Gastrocnemius medialis (tissue), 4 donors: Measurements from ENCODE around the gene NISCH. TPM values are rescaled to one million over a fixed set of nuclear protein-coding genes. Genes with fewer than 3 reads are reported as not detected.

Experiments used
- ATAC-seq, 2 donors: fragments of 150-250 bp; one replicate each; pipeline ENCODE4 v1.9.1; 2016
- DNase-seq, 2 donors: peaks; one replicate each; pipeline ENCODE4 v3.0.0-alpha.2; 2019
- H3K27ac ChIP-seq, 4 donors: fragments of 200-600 bp; sonication (generic); 1 replicate in 1 of 4; 2 replicates in 3 of 4; pipeline ENCODE4 v1.5.1; 2016 to 2018; ENCODE audit warnings: mild to moderate bottlenecking in 2 of 4, moderate library complexity in 1 of 4
- H3K27me3 ChIP-seq, 3 donors: fragments of 200-600 bp; sonication (generic) in 2 of 3; 1 replicate in 1 of 3; 2 replicates in 2 of 3; pipeline versions ENCODE4 v1.5.1 to v1.6.0; 2016 to 2019; ENCODE audit warnings: mild to moderate bottlenecking in 1 of 3, moderate library complexity in 1 of 3
- H3K36me3 ChIP-seq, 2 donors: fragments of 200-600 bp; sonication (generic) in 1 of 2; one replicate each; pipeline ENCODE4 v1.5.1; 2017 to 2018
- H3K4me1 ChIP-seq, 2 donors: fragments of 200-600 bp; sonication (generic) in 1 of 2; one replicate each; pipeline ENCODE4 v1.5.1; 2016 to 2017; ENCODE audit warnings: mild to moderate bottlenecking in 2 of 2
- H3K4me3 ChIP-seq, 4 donors: fragments of 200-600 bp; sonication (generic) in 3 of 4; 1 replicate in 1 of 4; 2 replicates in 3 of 4; pipeline ENCODE4 v1.5.1; 2016 to 2019; ENCODE audit warnings: mild to moderate bottlenecking in 2 of 4
- H3K9me3 ChIP-seq, 3 donors: fragments of 200-600 bp; sonication (generic) in 2 of 3; 1 replicate in 1 of 3; 2 replicates in 2 of 3; pipeline ENCODE4 v1.5.1; 2016 to 2019
- CTCF ChIP-seq, 5 experiments: fragments of 450-650 bp in 3 of 5; fragments of 200-600 bp in 2 of 5; sonication (generic) in 2 of 5; IDR thresholded peaks in 4 of 5; conservative IDR thresholded peaks in 1 of 5; 1 replicate in 4 of 5; 2 replicates in 1 of 5; pipeline ENCODE4 v1.5.1; 2016 to 2019; ENCODE audit warnings: antibody characterized with exemption in 5 of 5, mild to moderate bottlenecking in 3 of 5, moderate library complexity in 3 of 5
- POLR2A ChIP-seq, 2 donors: fragments of 450-650 bp; IDR thresholded peaks; one replicate each; pipeline ENCODE4 v1.6.1; 2017; ENCODE audit warnings: antibody characterized with exemption in 2 of 2, mild to moderate bottlenecking in 2 of 2, moderate library complexity in 2 of 2
- in situ Hi-C, 4 donors: fragments of 200-750 bp; cut with MboI; loops; one replicate each; pipeline versions ENCODE4 v1.15.0 to v1.8.0; 2017; ENCODE audit warnings: low sequenced_read_pairs in 4 of 4
- intact Hi-C: fragments of 100-400 bp; cut with DNase I; formaldehyde crosslinking; loops from one replicate; pipeline ENCODE4 v1.15.1; 2023; ENCODE audit warnings: low total_unique reads
- total RNA-seq, 4 donors: library from RNA; depleted of rRNA; stranded (reverse); fragments of >200 nt; gene quantifications; one replicate each; pipeline versions ENCODE4 v1.1.0 to v1.2.3, GENCODE V29; 2016

NISCH gene
- total RNA-seq, 4 donors from 2014 or later: 19.2 to 38.3 (median 25.0) TPM

- Histone ChIP-seq H3K9me3 (no peaks in the 10 kb centered on the region), H3K4me3 (no peak overlapping the region), H3K4me1 (peaks cover 42 to 52% of the 10 kb centered on the region in 2 donors), H3K27ac (no peak overlapping the region), H3K36me3 (peaks cover 0 to 74% of the 10 kb centered on the region in 2 donors), H3K27me3 (no peaks in the 10 kb centered on the region)
- ATAC-seq (no peak), DNase-seq (no peak)
- intact Hi-C loops: no loop called here
- no peak for TF ChIP-seq CTCF (IDR thresholded peaks at IDR 0.05 in 4 of 5, conservative IDR thresholded peaks at IDR 0.05 in 1 of 5)
- TF ChIP-seq POLR2A (IDR thresholded peaks at IDR 0.05): no peak
- in situ Hi-C loops: no loop called here
Measured at GRCh38 chr3:52487788-52488691, 32.6 kb downstream of the NISCH start.

GRCh38 chr3:52488746-52489145 lies 33.3 kb downstream of the NISCH start:
- no peaks in the 10 kb centered on the region for H3K27me3 ChIP-seq
- ATAC-seq: no peak
- in situ Hi-C loops (no loop called here), intact Hi-C loops (no loop called here)
- no peaks in the 10 kb centered on the region for H3K9me3 ChIP-seq
- peaks cover 0 to 75% of the 10 kb centered on the region in 2 donors for H3K36me3 ChIP-seq
- no peak for DNase-seq
- TF ChIP-seq CTCF (IDR thresholded peaks at IDR 0.05 in 4 of 5, conservative IDR thresholded peaks at IDR 0.05 in 1 of 5) (no peak), POLR2A (IDR thresholded peaks at IDR 0.05) (no peak)
- H3K4me3 ChIP-seq: no peak overlapping the region
- H3K27ac ChIP-seq: peak overlapping the region in 3 of 4 donors; percentile 65 to 70 (median 68)
- peaks cover 42 to 49% of the 10 kb centered on the region in 2 donors for H3K4me1 ChIP-seq

GRCh38 chr3:52489453-52489852 lies 34.0 kb downstream of the NISCH start:
- DNase-seq (peak in 1 of 2 donors; percentile 71), ATAC-seq (peak in 1 of 2 donors; percentile 40)
- Histone ChIP-seq H3K36me3 (peaks cover 0 to 75% of the 10 kb centered on the region in 2 donors), H3K4me1 (peaks cover 42 to 46% of the 10 kb centered on the region in 2 donors), H3K4me3 (no peak overlapping the region), H3K27ac (peak overlapping the region; percentile 45 to 70 (median 66)), H3K27me3 (no peaks in the 10 kb centered on the region), H3K9me3 (no peaks in the 10 kb centered on the region)
- in situ Hi-C loops (no loop called here), intact Hi-C loops (no loop called here)
- no peak for TF ChIP-seq CTCF (IDR thresholded peaks at IDR 0.05 in 4 of 5, conservative IDR thresholded peaks at IDR 0.05 in 1 of 5)
- no peak for TF ChIP-seq POLR2A (IDR thresholded peaks at IDR 0.05)

- Histone ChIP-seq H3K4me1 (peaks cover 37 to 42% of the 10 kb centered on the region in 2 donors), H3K27me3 (no peaks in the 10 kb centered on the region), H3K27ac (peak overlapping the region; percentile 45 to 70 (median 66)), H3K4me3 (no peak overlapping the region), H3K9me3 (no peaks in the 10 kb centered on the region), H3K36me3 (peaks cover 0 to 75% of the 10 kb centered on the region in 2 donors)
- in situ Hi-C loops: no loop called here
- DNase-seq: no peak
- ATAC-seq: no peak
- TF ChIP-seq POLR2A (IDR thresholded peaks at IDR 0.05) (no peak), CTCF (IDR thresholded peaks at IDR 0.05 in 4 of 5, conservative IDR thresholded peaks at IDR 0.05 in 1 of 5) (no peak)
- intact Hi-C loops: no loop called here
Measured at GRCh38 chr3:52490035-52490938, 34.9 kb downstream of the NISCH start.
